Thyroid gland (tissue), 4 donors: ENCODE measurements around the gene VIL1. TPM values are rescaled to one million over a fixed set of nuclear protein-coding genes. Genes with fewer than 3 reads are reported as not detected.
A peak's percentile ranks its signal among the peaks of the same experiment; 100 is the strongest.

Source experiments
- DNase-seq, 2 donors: peaks; one replicate each; pipeline ENCODE4 v3.0.0-alpha.2; 2019
- H3K27ac ChIP-seq, 3 donors: fragments of 200-600 bp; sonication (generic); 1 replicate in 2 of 3; 2 replicates in 1 of 3; pipeline ENCODE4 v1.5.1; 2016 to 2019; ENCODE audit warnings: mild to moderate bottlenecking in 1 of 3, moderate library complexity in 1 of 3
- H3K27me3 ChIP-seq: fragments of 200-600 bp; sonication (generic); one replicate; pipeline ENCODE4 v1.5.1; 2019
- H3K36me3 ChIP-seq, 2 donors: fragments of 200-600 bp; sonication (generic); one replicate each; pipeline ENCODE4 v1.5.1; 2016 to 2019
- H3K4me1 ChIP-seq, 2 donors: fragments of 200-600 bp; sonication (generic); one replicate each; pipeline ENCODE4 v1.5.1; 2017 to 2019
- H3K4me3 ChIP-seq, 3 donors: fragments of 200-600 bp; sonication (generic); replicated peaks in 1 of 3; 1 replicate in 2 of 3; 2 replicates in 1 of 3; pipeline ENCODE4 v1.5.1; 2016; ENCODE audit warnings: mild to moderate bottlenecking in 1 of 3
- H3K9me3 ChIP-seq: fragments of 200-600 bp; sonication (generic); one replicate; pipeline ENCODE4 v1.5.1; 2017
- POLR2A ChIP-seq, 2 donors: fragments of 450-650 bp; IDR thresholded peaks; one replicate each; pipeline ENCODE4 v1.6.1; 2017; ENCODE audit warnings: antibody characterized with exemption in 2 of 2, mild to moderate bottlenecking in 2 of 2, moderate library complexity in 1 of 2
- WGBS, 2 donors: methylation state at CpG; one replicate each; pipeline ENCODE4 v1.1.5; 2017; 5-methylcytosine and 5-hydroxymethylcytosine counted together
- intact Hi-C: fragments of 100-400 bp; cut with DNase I; formaldehyde crosslinking; loops from one replicate; pipeline ENCODE4 v1.15.1; 2023
- total RNA-seq, 4 donors: library from RNA; depleted of rRNA; stranded (reverse); fragments of >200 nt; gene quantifications; one replicate each; pipeline ENCODE4 v1.2.3, GENCODE V29; 2016
- TF ChIP-seq, protein P1 (sequence below), 6 experiments: fragments of 200-600 bp in 3 of 6; fragments of 450-650 bp in 3 of 6; sonication (generic) in 3 of 6; IDR thresholded peaks; one replicate each; pipeline ENCODE4 v1.5.1; 2016 to 2019; ENCODE audit warnings: antibody characterized with exemption in 6 of 6, mild to moderate bottlenecking in 2 of 6, inconsistent platforms in 1 of 6, moderate library complexity in 1 of 6

The VIL1 gene
- total RNA-seq, 4 donors from 2014 or later, result not detected

- no peaks in the 10 kb centered on the region for H3K27me3 ChIP-seq
- 56 to 62% methylated on average over 2 of the region's 2 CpGs for WGBS, 2 donors
- no peaks in the 10 kb centered on the region for H3K9me3 ChIP-seq
- peaks cover 4 to 20% of the 10 kb centered on the region in 2 donors for H3K4me1 ChIP-seq
- no peak for DNase-seq
- TF ChIP-seq, protein P1, sequence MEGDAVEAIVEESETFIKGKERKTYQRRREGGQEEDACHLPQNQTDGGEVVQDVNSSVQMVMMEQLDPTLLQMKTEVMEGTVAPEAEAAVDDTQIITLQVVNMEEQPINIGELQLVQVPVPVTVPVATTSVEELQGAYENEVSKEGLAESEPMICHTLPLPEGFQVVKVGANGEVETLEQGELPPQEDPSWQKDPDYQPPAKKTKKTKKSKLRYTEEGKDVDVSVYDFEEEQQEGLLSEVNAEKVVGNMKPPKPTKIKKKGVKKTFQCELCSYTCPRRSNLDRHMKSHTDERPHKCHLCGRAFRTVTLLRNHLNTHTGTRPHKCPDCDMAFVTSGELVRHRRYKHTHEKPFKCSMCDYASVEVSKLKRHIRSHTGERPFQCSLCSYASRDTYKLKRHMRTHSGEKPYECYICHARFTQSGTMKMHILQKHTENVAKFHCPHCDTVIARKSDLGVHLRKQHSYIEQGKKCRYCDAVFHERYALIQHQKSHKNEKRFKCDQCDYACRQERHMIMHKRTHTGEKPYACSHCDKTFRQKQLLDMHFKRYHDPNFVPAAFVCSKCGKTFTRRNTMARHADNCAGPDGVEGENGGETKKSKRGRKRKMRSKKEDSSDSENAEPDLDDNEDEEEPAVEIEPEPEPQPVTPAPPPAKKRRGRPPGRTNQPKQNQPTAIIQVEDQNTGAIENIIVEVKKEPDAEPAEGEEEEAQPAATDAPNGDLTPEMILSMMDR (IDR thresholded peaks at IDR 0.05), result no peak
- intact Hi-C loops, result no loop called here
- H3K4me3 ChIP-seq, result no peak overlapping the region
- H3K27ac ChIP-seq, result no peak overlapping the region
- no peaks in the 10 kb centered on the region for H3K36me3 ChIP-seq
Measured at GRCh38 chr2:218375212-218375611, 43.7 kb upstream of the VIL1 start.

DNA sequence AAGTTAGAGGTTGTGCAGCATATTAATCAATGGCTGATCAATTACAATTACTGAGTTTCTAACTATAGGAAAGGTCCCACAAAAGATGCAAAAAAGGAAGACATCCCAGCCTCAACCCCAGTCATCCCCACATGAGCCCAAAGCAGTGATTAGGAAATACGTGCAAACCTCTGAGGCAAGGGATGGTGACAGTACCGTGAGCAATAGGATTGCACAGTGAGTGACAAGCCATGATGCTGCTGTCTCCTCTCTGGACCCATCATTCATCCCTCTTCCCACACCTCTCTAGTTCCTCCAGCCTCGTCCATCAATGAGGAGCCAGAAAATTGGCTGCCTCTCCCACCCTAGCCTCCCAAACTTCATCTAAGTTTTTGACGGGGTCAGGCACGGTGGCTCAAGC, 40.9 kb upstream of the VIL1 start:
- intact Hi-C loops, result no loop called here
- H3K27ac ChIP-seq, result no peak overlapping the region
- TF ChIP-seq, protein P1 (IDR thresholded peaks at IDR 0.05), result no peak
- TF ChIP-seq POLR2A (IDR thresholded peaks at IDR 0.05), result no peak
- peaks cover 14 to 21% of the 10 kb centered on the region in 2 donors for H3K4me1 ChIP-seq
- H3K4me3 ChIP-seq, result no peak overlapping the region
- no peaks in the 10 kb centered on the region for H3K27me3 ChIP-seq
- no peaks in the 10 kb centered on the region for H3K9me3 ChIP-seq
- no peak for DNase-seq
- H3K36me3 ChIP-seq, result no peaks in the 10 kb centered on the region
- 87 to 91% methylated on average over 5 of the region's 5 CpGs for WGBS, 2 donors

GRCh38 chr2:218381916-218382366, 37.0 kb upstream of the VIL1 start, which contains the start of gene SLC11A1:
TSS of gene SLC11A1 (plus strand) at chr2:218382273. CDS start at chr2:218382369, 96 bp downstream.
- Histone ChIP-seq H3K27ac (peak within 1 kb of the TSS; percentile 41 to 81 (median 45)), H3K4me1 (peaks cover 14 to 25% of the 10 kb centered on the region in 2 donors), H3K9me3 (no peaks in the 10 kb centered on the region), H3K27me3 (no peaks in the 10 kb centered on the region), H3K36me3 (no peaks in the 10 kb centered on the region), H3K4me3 (no peak within 1 kb of the TSS)
- intact Hi-C loops, result no loop called here
- TF ChIP-seq POLR2A (IDR thresholded peaks at IDR 0.05), result peak in 1 of 2 donors; percentile 26
- TF ChIP-seq, protein P1 (IDR thresholded peaks at IDR 0.05), result peak in 1 of 6 experiments; percentile 26
- WGBS, 2 donors, result 37 to 48% methylated on average over 13 of the region's 13 CpGs
- DNase-seq, result peak; percentile 96 to 98

- H3K27ac ChIP-seq, result peak overlapping the region; percentile 41 to 81 (median 45)
- H3K4me3 ChIP-seq, result no peak overlapping the region
- no peaks in the 10 kb centered on the region for H3K36me3 ChIP-seq
- no peaks in the 10 kb centered on the region for H3K9me3 ChIP-seq
- intact Hi-C loops, result no loop called here
- H3K27me3 ChIP-seq, result no peaks in the 10 kb centered on the region
- DNase-seq, result no peak
- peaks cover 14 to 33% of the 10 kb centered on the region in 2 donors for H3K4me1 ChIP-seq
- whole genome bisulfite sequencing, 2 donors, result 94 to 95% methylated on average over 3 to 6 of the region's 6 CpGs
- TF ChIP-seq, protein P1 (IDR thresholded peaks at IDR 0.05), result no peak
- TF ChIP-seq POLR2A (IDR thresholded peaks at IDR 0.05), result no peak
Measured at GRCh38 chr2:218382785-218383184, 36.1 kb upstream of the VIL1 start.

DNA sequence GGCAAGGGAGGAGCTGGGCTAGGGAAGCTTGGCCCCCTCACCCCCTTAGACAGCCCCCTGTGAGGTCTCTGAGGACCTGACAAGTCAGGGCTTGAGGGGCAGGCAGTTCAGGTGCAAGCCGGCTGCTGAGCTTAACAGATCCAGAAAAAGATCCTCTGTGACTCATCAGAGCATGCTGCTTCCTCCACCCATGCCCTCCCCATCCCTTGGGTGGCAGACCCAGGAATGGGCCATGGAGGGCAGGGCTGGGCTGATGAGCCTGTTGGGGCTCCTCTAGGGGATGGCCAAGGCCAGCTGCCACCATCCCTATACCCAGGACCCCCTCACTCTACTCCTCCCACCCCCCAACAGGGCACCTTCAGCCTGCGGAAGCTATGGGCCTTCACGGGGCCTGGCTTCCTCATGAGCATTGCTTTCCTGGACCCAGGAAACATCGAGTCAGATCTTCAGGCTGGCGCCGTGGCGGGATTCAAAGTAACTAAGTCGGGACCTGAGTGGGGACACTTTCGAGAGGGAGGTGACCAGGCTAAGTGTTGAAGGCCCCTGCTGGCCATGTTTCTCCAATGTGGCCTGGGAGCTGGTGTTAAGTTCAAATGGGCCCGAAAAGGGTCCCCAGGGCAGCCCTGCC, 34.9 kb upstream of the VIL1 start:
- Histone ChIP-seq H3K36me3 (no peaks in the 10 kb centered on the region), H3K4me3 (no peak overlapping the region), H3K27me3 (no peaks in the 10 kb centered on the region), H3K4me1 (peaks cover 14 to 36% of the 10 kb centered on the region in 2 donors), H3K27ac (peak overlapping the region in 1 of 3 donors; percentile 17), H3K9me3 (no peaks in the 10 kb centered on the region)
- no peak for DNase-seq
- intact Hi-C loops, result no loop called here
- WGBS, 2 donors, result 89 to 97% methylated on average over 5 to 10 of the region's 10 CpGs
- no peak for TF ChIP-seq POLR2A (IDR thresholded peaks at IDR 0.05)
- TF ChIP-seq, protein P1 (IDR thresholded peaks at IDR 0.05), result no peak
